Smooth muscle cell (in vitro differentiated cells): ENCODE data around the gene TRAF3IP3. TPM values are rescaled to one million over a fixed set of nuclear protein-coding genes. Genes with fewer than 3 reads are reported as not detected.

Experiments used
- DNase-seq: peaks from one replicate; lab custom pipeline; 2025; ENCODE audit not compliant: unreplicated experiment; lab: John Stamatoyannopoulos, UW
- H2AFZ ChIP-seq: fragments of 200-600 bp; sonication (generic); 2 replicates; pipeline ENCODE4 v1.6.0; 2016; ENCODE audit warnings: antibody characterized with exemption, low read depth, mild to moderate bottlenecking
- H3F3A ChIP-seq: fragments of 200-600 bp; sonication (generic); 2 replicates; pipeline ENCODE4 v1.6.0; 2017; ENCODE audit warnings: antibody characterized with exemption, low read depth
- H3K27ac ChIP-seq: fragments of 200-600 bp; sonication (generic); 2 replicates; pipeline ENCODE4 v1.5.1; 2016; ENCODE audit warnings: low read depth, mild to moderate bottlenecking
- H3K27me3 ChIP-seq: fragments of 200-600 bp; sonication (generic); 2 replicates; pipeline ENCODE4 v1.6.1; 2016; ENCODE audit warnings: low read depth, mild to moderate bottlenecking
- H3K36me3 ChIP-seq: fragments of 200-600 bp; sonication (generic); 2 replicates; pipeline ENCODE4 v1.5.1; 2016; ENCODE audit warnings: low read depth
- H3K4me1 ChIP-seq: fragments of 200-600 bp; sonication (generic); 2 replicates; pipeline ENCODE4 v1.5.1; 2016; ENCODE audit warnings: low read depth
- H3K4me2 ChIP-seq: fragments of 200-600 bp; sonication (generic); 2 replicates; pipeline ENCODE4 v1.6.0; 2016; ENCODE audit warnings: mild to moderate bottlenecking
- H3K4me3 ChIP-seq: fragments of 200-600 bp; sonication (generic); 2 replicates; pipeline ENCODE4 v1.5.1; 2016; ENCODE audit warnings: mild to moderate bottlenecking
- H3K79me2 ChIP-seq: fragments of 200-600 bp; sonication (generic); 2 replicates; pipeline ENCODE4 v1.6.0; 2016; ENCODE audit warnings: low read depth, mild to moderate bottlenecking
- H3K9ac ChIP-seq: fragments of 200-600 bp; sonication (generic); 2 replicates; pipeline ENCODE4 v1.6.0; 2016; ENCODE audit warnings: low read depth
- H3K9me3 ChIP-seq: fragments of 200-600 bp; sonication (generic); replicated peaks from 2 replicates; pipeline ENCODE4 v1.5.1; 2016; ENCODE audit warnings: low read depth
- H4K20me1 ChIP-seq: fragments of 200-600 bp; sonication (generic); 2 replicates; pipeline ENCODE4 v1.6.0; 2016; ENCODE audit warnings: low read depth
- WGBS: methylation state at CpG from one replicate; pipeline ENCODE4 v1.1.7; 2016; ENCODE audit warnings: low lambda C conversion rate; 5-methylcytosine and 5-hydroxymethylcytosine counted together
- polyA plus RNA-seq: library from polyadenylated mRNA; unstranded; fragments of >200 nt; fragmentation: Nextera tagmentation; extraction: Ambion mirVana; gene quantifications from 2 replicates; pipeline ENCODE4 v1.2.1, GENCODE V29; 2016
- total RNA-seq: library from RNA; depleted of rRNA; stranded (reverse); fragments of >200 nt; gene quantifications from 2 replicates; pipeline ENCODE4 v1.2.3, GENCODE V29; 2014
- TF ChIP-seq, protein P1 (sequence below): fragments of 200-600 bp; sonication (generic); IDR thresholded peaks from 2 replicates; pipeline ENCODE4 v1.5.1; 2017; ENCODE audit warnings: borderline replicate concordance, mild to moderate bottlenecking, antibody characterized with exemption; ENCODE audit not compliant: insufficient read depth, poor library complexity, severe bottlenecking

The TRAF3IP3 gene
- total and polyA plus RNA-seq, 2 experiments from 2014 or later, result 0.04 TPM; not detected in 1

DNA sequence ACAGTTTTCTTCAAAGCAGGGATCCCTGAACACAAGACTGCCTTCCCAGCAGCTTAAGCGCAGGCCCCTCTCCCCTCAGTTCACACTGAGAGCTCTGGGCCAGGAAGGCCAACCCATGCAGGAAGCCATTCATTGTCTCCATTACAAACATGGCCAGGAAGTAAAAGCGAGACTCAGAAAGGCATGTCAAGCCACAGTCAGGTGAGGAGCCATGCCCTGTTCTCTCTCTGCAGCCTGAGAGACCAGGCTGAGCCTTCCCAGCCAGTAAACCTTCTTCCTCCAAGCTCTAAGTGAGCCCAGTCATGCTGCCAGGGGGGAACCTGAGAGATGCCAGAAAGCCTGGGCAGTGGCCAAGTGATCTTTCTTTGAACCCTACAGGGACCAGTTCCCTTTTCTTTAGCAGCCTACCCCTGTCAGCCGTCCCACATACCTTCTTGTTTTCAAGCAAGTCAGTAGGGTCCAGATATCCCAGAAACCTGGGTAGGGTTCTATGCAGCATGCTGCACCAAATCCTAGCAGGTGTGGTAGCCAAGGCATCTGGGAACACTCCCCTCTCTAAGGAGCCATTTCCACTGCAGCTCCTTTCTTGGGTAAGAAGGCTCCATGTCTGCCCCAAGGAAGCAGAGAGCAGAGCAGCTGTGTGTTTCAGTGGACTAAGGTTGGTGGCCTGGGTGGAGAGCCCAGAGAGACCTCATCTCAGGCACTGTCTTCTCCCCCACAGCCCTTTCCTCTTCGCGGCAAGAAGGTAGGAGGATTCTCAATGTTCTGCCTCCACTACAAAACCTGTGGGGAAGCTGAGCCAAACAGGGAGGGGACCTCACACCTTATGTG, 977 bp downstream of the TRAF3IP3 start:
- H3K4me3 ChIP-seq, result no peak overlapping the region
- no peak overlapping the region for H3K9ac ChIP-seq
- H3K4me1 ChIP-seq, result no peaks in the 10 kb centered on the region
- H3K36me3 ChIP-seq, result no peaks in the 10 kb centered on the region
- peaks cover 7% of the 10 kb centered on the region for H3K27me3 ChIP-seq
- H3K79me2 ChIP-seq, result no peaks in the 10 kb centered on the region
- no peak overlapping the region for H2AFZ ChIP-seq
- H3K9me3 ChIP-seq, result no peaks in the 10 kb centered on the region
- H3K27ac ChIP-seq, result no peak overlapping the region
- TF ChIP-seq, protein P1, sequence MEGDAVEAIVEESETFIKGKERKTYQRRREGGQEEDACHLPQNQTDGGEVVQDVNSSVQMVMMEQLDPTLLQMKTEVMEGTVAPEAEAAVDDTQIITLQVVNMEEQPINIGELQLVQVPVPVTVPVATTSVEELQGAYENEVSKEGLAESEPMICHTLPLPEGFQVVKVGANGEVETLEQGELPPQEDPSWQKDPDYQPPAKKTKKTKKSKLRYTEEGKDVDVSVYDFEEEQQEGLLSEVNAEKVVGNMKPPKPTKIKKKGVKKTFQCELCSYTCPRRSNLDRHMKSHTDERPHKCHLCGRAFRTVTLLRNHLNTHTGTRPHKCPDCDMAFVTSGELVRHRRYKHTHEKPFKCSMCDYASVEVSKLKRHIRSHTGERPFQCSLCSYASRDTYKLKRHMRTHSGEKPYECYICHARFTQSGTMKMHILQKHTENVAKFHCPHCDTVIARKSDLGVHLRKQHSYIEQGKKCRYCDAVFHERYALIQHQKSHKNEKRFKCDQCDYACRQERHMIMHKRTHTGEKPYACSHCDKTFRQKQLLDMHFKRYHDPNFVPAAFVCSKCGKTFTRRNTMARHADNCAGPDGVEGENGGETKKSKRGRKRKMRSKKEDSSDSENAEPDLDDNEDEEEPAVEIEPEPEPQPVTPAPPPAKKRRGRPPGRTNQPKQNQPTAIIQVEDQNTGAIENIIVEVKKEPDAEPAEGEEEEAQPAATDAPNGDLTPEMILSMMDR, result no peak
- H4K20me1 ChIP-seq, result no peaks in the 10 kb centered on the region
- no peak for DNase-seq
- no peak overlapping the region for H3K4me2 ChIP-seq
- WGBS, result 97% methylated on average over 5 of the region's 5 CpGs
- H3F3A ChIP-seq, result no peaks in the 10 kb centered on the region

DNA sequence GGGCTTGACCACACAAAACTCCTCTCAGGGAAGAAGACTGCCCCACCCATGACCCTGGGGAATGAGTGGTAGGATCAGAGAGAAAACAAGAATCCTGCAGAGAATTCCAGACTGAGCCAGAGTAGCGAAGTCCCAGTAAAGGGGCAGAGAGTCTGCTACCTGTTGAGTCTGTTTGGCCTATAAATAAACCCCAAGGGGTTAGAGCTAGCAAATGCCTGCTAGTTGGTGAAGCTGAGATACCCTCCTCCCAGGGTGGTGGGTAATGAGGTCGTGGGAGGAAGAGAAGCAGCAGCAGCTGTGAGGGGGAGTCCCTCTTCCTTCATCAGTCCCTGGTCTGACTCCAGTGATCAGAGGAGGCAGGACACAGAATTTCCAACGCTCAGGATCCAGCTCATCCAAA, 2.5 kb downstream of the TRAF3IP3 start:
- no peak for DNase-seq
- no peaks in the 10 kb centered on the region for H3F3A ChIP-seq
- no peaks in the 10 kb centered on the region for H3K4me1 ChIP-seq
- TF ChIP-seq, protein P1, result no peak
- H3K4me3 ChIP-seq, result no peak overlapping the region
- H3K9me3 ChIP-seq, result no peaks in the 10 kb centered on the region
- H3K9ac ChIP-seq, result no peak overlapping the region
- H3K79me2 ChIP-seq, result no peaks in the 10 kb centered on the region
- peaks cover 7% of the 10 kb centered on the region for H3K27me3 ChIP-seq
- 58% methylated on average over 3 of the region's 3 CpGs for WGBS
- no peak overlapping the region for H2AFZ ChIP-seq
- H3K36me3 ChIP-seq, result no peaks in the 10 kb centered on the region
- no peak overlapping the region for H3K27ac ChIP-seq
- no peaks in the 10 kb centered on the region for H4K20me1 ChIP-seq
- H3K4me2 ChIP-seq, result no peak overlapping the region

DNA sequence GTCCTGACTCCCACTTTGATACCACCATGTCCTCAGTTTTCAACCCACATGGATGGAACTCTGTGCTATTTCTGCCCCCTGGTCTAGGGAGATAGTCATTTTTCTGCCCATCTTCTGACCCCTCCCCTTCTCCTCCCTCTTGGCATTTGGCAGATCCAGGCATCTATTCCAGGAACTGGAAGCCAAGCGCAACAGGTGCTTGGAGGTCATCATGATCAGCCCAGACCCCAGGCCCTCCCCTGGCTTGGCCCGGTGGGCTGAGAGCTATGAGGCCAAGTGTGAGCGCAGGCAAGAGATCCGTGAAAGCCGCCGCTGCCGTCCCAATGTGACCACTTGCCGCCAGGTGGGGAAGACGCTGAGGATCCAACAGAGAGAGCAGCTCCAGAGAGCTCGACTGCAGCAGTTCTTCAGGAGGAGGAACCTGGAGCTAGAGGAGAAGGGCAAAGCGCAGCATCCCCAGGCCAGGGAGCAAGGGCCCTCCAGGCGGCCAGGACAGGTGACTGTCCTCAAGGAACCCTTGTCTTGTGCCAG, 4.0 kb downstream of the TRAF3IP3 start:
- 91% methylated on average over 12 of the region's 12 CpGs for WGBS
- no peak overlapping the region for H3K4me3 ChIP-seq
- H3K36me3 ChIP-seq, result no peaks in the 10 kb centered on the region
- no peaks in the 10 kb centered on the region for H4K20me1 ChIP-seq
- no peak overlapping the region for H3K27ac ChIP-seq
- H3F3A ChIP-seq, result no peaks in the 10 kb centered on the region
- TF ChIP-seq, protein P1, result no peak
- no peak for DNase-seq
- no peaks in the 10 kb centered on the region for H3K4me1 ChIP-seq
- H3K4me2 ChIP-seq, result no peak overlapping the region
- no peak overlapping the region for H3K9ac ChIP-seq
- no peaks in the 10 kb centered on the region for H3K9me3 ChIP-seq
- H2AFZ ChIP-seq, result no peak overlapping the region
- peaks cover 7% of the 10 kb centered on the region for H3K27me3 ChIP-seq
- H3K79me2 ChIP-seq, result no peaks in the 10 kb centered on the region
